Measurements from ENCODE around the gene CASKIN2. TPM values are rescaled to one million over a fixed set of nuclear protein-coding genes. Genes with fewer than 3 reads are reported as not detected.
A peak's percentile ranks its signal among the peaks of the same experiment; 100 is the strongest.

CASKIN2 gene
- total RNA-seq, 6 experiments from 2014 or later: 9.0 to 26.0 (median 12.0) TPM

- intact Hi-C loops (cut with DNase I): no loop called here
- ATAC-seq: no peak
- no peak for TF ChIP-seq POLR2A (IDR thresholded peaks at IDR 0.05)
- TF ChIP-seq, protein P1, sequence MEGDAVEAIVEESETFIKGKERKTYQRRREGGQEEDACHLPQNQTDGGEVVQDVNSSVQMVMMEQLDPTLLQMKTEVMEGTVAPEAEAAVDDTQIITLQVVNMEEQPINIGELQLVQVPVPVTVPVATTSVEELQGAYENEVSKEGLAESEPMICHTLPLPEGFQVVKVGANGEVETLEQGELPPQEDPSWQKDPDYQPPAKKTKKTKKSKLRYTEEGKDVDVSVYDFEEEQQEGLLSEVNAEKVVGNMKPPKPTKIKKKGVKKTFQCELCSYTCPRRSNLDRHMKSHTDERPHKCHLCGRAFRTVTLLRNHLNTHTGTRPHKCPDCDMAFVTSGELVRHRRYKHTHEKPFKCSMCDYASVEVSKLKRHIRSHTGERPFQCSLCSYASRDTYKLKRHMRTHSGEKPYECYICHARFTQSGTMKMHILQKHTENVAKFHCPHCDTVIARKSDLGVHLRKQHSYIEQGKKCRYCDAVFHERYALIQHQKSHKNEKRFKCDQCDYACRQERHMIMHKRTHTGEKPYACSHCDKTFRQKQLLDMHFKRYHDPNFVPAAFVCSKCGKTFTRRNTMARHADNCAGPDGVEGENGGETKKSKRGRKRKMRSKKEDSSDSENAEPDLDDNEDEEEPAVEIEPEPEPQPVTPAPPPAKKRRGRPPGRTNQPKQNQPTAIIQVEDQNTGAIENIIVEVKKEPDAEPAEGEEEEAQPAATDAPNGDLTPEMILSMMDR (IDR thresholded peaks at IDR 0.05): no peak
Measured at GRCh38 chr17:75486151-75486550, 29.2 kb downstream of the CASKIN2 start.

DNA sequence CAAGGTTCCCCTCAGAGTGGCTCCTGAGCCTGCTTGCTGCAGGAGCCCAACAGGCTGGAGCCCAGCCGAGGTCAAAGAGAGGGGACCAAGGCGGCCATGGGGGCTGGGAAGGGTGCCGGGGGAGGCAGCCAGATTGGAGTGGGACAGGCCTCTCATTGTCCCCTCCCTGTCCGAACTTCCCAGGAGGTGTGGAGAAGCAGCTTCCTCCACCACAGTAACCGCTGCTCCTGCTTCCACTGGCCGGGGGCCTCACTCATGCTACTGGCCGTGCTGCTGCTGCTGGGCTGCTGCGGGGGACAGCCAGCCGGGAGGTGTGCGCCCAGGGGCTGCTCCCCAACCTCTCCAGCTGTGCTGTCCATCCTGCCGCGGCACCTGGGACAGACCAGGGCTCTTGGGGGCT, 29.6 kb downstream of the CASKIN2 start:
- Histone ChIP-seq H3K4me3 (no peak overlapping the region), H3K36me3 (no peaks in the 10 kb centered on the region), H3K9me3 (no peaks in the 10 kb centered on the region), H3K27me3 (no peaks in the 10 kb centered on the region), H3K4me1 (peaks cover 0 to 7% (median 0%) of the 10 kb centered on the region in 4 donors), H3K27ac (no peak overlapping the region)
- intact Hi-C loops (cut with DNase I): no loop called here
- DNase-seq (no peak), ATAC-seq (no peak)
- TF ChIP-seq, protein P1 (IDR thresholded peaks at IDR 0.05): no peak
- TF ChIP-seq POLR2A (IDR thresholded peaks at IDR 0.05): no peak
- WGBS (ENCODE audit: insufficient coverage, low coverage, low lambda C conversion rate, missing lambda C conversion rate): no CpG with 5 or more reads among the region's 12 CpGs

More at GRCh38 chr17:75486151-75486550, 29.2 kb downstream of the CASKIN2 start:
- no peaks in the 10 kb centered on the region for H3K27me3 ChIP-seq
- H3K4me3 ChIP-seq: no peak overlapping the region
- no peaks in the 10 kb centered on the region for H3K36me3 ChIP-seq
- no peaks in the 10 kb centered on the region for H3K9me3 ChIP-seq
- no peak overlapping the region for H3K27ac ChIP-seq
- no peak for DNase-seq
- H3K4me1 ChIP-seq: peaks cover 0 to 7% (median 0%) of the 10 kb centered on the region in 4 donors
- WGBS (ENCODE audit: insufficient coverage, low coverage, low lambda C conversion rate, missing lambda C conversion rate): 60% methylated on average over 6 of the region's 14 CpGs

DNA sequence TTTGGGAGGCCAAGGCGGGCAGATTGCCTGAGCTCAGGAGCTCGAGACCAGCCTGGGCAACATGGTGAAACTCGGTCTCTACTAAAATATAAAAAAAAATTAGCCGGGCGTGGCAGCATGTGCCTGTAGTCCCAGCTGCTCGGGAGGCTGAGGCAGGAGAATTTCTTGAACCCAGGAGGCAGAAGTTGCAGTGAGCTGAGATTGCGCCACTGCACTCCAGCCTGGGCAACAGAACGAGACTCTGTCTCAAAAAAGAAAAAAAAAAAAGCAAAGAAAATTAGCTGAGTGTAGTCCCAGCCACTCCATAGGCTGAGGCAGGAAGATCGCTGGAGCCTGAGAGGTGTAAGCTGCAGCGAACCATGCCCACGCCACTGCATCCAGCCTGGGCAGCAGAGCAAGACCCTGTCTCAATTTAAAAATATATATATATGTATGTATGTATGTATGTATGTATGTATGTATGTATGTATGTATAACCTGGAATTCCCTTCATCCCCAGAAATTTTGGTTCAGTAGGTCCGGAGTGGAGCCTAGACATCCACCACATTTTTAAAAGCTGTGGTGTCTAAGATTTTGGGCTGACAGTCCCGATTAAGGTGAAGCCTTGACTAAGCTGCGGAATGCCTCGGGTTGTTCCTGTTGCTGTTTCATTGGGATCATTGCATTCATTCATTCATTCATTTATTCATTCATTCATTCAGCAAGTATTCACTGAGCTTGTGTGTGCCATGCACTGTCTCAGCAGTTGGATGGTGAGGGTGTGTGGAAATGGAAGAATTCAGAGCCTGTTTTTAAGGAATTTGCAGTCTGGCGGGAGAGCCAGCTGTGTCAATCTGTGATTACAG, 33.0 kb downstream of the CASKIN2 start:
- H3K4me3 ChIP-seq: no peak overlapping the region
- DNase-seq (no peak), ATAC-seq (peak in 1 of 4 donors; percentile 25)
- H3K27ac ChIP-seq: no peak overlapping the region
- intact Hi-C loops (cut with DNase I): no loop called here
- H3K27me3 ChIP-seq: no peaks in the 10 kb centered on the region
- H3K4me1 ChIP-seq: no peaks in the 10 kb centered on the region
- TF ChIP-seq, protein P1 (IDR thresholded peaks at IDR 0.05): no peak
- no peak for TF ChIP-seq POLR2A (IDR thresholded peaks at IDR 0.05)
- no peaks in the 10 kb centered on the region for H3K9me3 ChIP-seq
- WGBS (ENCODE audit: insufficient coverage, low coverage, low lambda C conversion rate, missing lambda C conversion rate): 80% methylated on average over 13 of the region's 16 CpGs
- H3K36me3 ChIP-seq: no peaks in the 10 kb centered on the region

DNA sequence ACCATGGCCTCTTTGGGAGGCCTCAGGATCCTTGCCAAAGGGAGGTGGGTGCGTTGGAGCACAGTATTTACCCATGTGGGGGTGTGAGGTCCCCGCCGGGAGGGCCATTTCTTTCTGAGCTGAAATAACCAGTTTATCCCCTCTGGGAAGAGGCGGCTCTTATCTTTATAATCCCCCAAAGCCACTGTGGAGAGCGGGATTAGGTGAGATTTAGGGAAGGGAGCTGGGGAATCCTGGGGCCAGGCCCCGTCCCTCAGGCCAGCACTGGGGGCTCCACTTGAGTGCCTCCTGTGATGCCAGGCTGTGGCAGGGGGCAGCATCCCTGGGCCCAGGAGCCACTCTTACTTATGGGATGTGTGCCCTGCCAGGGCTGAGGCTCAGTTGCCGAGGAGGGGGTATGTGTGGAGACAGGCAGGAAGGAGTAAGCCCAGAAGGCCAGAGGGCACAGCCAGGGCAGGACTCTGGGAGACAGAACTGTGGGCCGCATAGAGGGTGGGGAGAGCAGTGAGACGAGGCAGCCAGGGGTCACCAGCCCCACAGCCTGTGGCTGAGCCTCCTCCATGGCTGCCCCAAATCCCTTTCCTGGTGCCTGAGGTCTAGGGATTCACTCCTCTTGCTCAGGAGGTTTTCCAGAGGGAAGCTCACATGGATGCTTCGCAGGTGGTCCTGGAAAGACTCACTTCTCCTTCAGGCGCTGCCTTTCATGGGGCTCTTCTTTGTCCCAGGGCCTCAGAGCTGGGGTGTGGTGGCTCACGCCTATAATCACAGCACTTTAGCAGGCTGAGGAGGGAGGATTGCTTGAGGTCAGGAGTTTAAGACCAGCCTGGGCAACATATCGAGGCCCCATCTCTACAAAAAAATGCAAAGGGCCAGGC, 33.9 kb downstream of the CASKIN2 start:
- H3K4me3 ChIP-seq: no peak overlapping the region
- peak in 1 of 3 donors; percentile 45 for DNase-seq
- H3K4me1 ChIP-seq: peaks cover 0 to 6% (median 0%) of the 10 kb centered on the region in 4 donors
- no peaks in the 10 kb centered on the region for H3K27me3 ChIP-seq
- peak in 3 of 4 donors; percentile 5 to 35 (median 23) for ATAC-seq
- no peaks in the 10 kb centered on the region for H3K36me3 ChIP-seq
- TF ChIP-seq POLR2A (IDR thresholded peaks at IDR 0.05): no peak
- TF ChIP-seq, protein P1 (IDR thresholded peaks at IDR 0.05): no peak
- H3K9me3 ChIP-seq: no peaks in the 10 kb centered on the region
- 87% methylated on average over 3 of the region's 13 CpGs for WGBS (ENCODE audit: insufficient coverage, low coverage, low lambda C conversion rate, missing lambda C conversion rate)
- intact Hi-C loops (cut with DNase I): no loop called here
- peak overlapping the region in 1 of 3 donors; percentile 1 for H3K27ac ChIP-seq
